HCT116 (cell line): ENCODE measurements around the gene OR9I1. TPM values are rescaled to one million over a fixed set of nuclear protein-coding genes. Genes with fewer than 3 reads are reported as not detected.

Experiments
- ATAC-seq: fragments of 200-7000 bp; cut with Tn5 transposase; 2 replicates; pipeline ENCODE4 v1.9.1; 2020; ENCODE audit warnings: mild to moderate bottlenecking, moderate library complexity
- BruUV-seq: library from RNA; stranded (reverse); fragments of 400-500 nt; replicated peaks from 2 replicates; lab custom pipeline; 2021; lab: Mats Ljungman, UMichigan
- CTCF ChIA-PET: fragments of 300-600 bp; sonication (Branson Sonifier 250); formaldehyde crosslinking; loops from one replicate; lab custom pipeline; 2021; ENCODE audit warnings: antibody characterized with exemption; lab: Charles Lee
- POLR2A ChIA-PET: fragments of 300-600, 350-600 bp; sonication (Branson Sonifier 250); formaldehyde crosslinking; loops from one replicate; lab custom pipeline; 2021; ENCODE audit warnings: antibody characterized with exemption; lab: Charles Lee
- RAD21 ChIA-PET, 2 experiments: fragments of 300-600 bp; sonication (Branson Sonifier 250); formaldehyde crosslinking; loops; one replicate each; lab custom pipeline; 2023; ENCODE audit warnings: low total read pairs in 2 of 2; ENCODE audit not compliant: uncharacterized antibody in 2 of 2, unreplicated experiment in 2 of 2, low non-redundant PET in 1 of 2; lab: Charles Lee
- DNase-seq: peaks from one replicate; pipeline ENCODE4 v3.0.0-alpha.2; 2010; ENCODE audit warnings: low read depth, low spot score
- H2AFZ ChIP-seq: fragments of 200-600 bp; shearing (Covaris generic), sonication (generic); 2 replicates; pipeline ENCODE4 v1.6.1; 2017; ENCODE audit warnings: low read depth, mixed run types, mixed read lengths, antibody characterized with exemption, low read length; ENCODE audit not compliant: poor library complexity, severe bottlenecking
- H3K27ac ChIP-seq: 2 replicates; pipeline ENCODE4 v1.5.1; 2012; ENCODE audit warnings: low read depth, low read length
- H3K27me3 ChIP-seq: fragments of 200-600 bp; sonication (generic); 2 replicates; pipeline ENCODE4 v1.6.1; 2016; ENCODE audit warnings: mixed run types, low read length, mixed read lengths; ENCODE audit not compliant: insufficient read depth
- H3K36me3 ChIP-seq, 2 experiments: fragments of 200-500 bp in 1 of 2; fragments of 200-600 bp in 1 of 2; sonication (Bioruptor generic) in 1 of 2; sonication (generic) in 1 of 2; 2 replicates each; pipeline versions ENCODE4 v1.5.1 to v1.6.1; 2014 to 2016; ENCODE audit warnings: low read length in 2 of 2, inconsistent platforms in 1 of 2, mixed read lengths in 1 of 2, mixed run types in 1 of 2; ENCODE audit not compliant: insufficient read depth in 2 of 2, control insufficient read depth in 1 of 2
- H3K4me1 ChIP-seq, 2 experiments: fragments of 200-600 bp in 1 of 2; sonication (generic) in 1 of 2; 2 replicates each; pipeline versions ENCODE4 v1.5.1 to v1.6.1; 2012 to 2017; ENCODE audit warnings: low read length in 2 of 2, inconsistent platforms in 1 of 2, mild to moderate bottlenecking in 1 of 2, mixed read lengths in 1 of 2, mixed run types in 1 of 2, moderate library complexity in 1 of 2; ENCODE audit not compliant: insufficient read depth in 2 of 2, control insufficient read depth in 1 of 2
- H3K4me2 ChIP-seq: fragments of 200-600 bp; sonication (generic); 2 replicates; pipeline ENCODE4 v1.6.1; 2017; ENCODE audit warnings: mixed run types, low read length, mixed read lengths
- H3K4me3 ChIP-seq, 2 experiments: fragments of 200-600 bp in 1 of 2; sonication (generic) in 1 of 2; replicated peaks in 1 of 2; 2 replicates each; pipeline ENCODE4 v1.5.1; 2011 to 2016; ENCODE audit warnings: low read length in 2 of 2, control low read depth in 1 of 2, low read depth in 1 of 2, mild to moderate bottlenecking in 1 of 2, mixed read lengths in 1 of 2, mixed run types in 1 of 2
- H3K79me2 ChIP-seq: fragments of 200-600 bp; sonication (generic); 2 replicates; pipeline ENCODE4 v1.6.1; 2017; ENCODE audit warnings: mild to moderate bottlenecking, mixed run types, low read length, moderate library complexity, mixed read lengths; ENCODE audit not compliant: insufficient read depth
- H3K9ac ChIP-seq: fragments of 200-600 bp; sonication (generic); 2 replicates; pipeline ENCODE4 v1.6.1; 2016; ENCODE audit warnings: low read length, mixed read lengths
- H3K9me2 ChIP-seq: fragments of 200-600 bp; sonication (generic), shearing (Covaris generic); 2 replicates; pipeline ENCODE4 v1.6.1; 2017; ENCODE audit warnings: mixed run types, mild to moderate bottlenecking, moderate library complexity; ENCODE audit not compliant: insufficient read depth
- H3K9me3 ChIP-seq, 2 experiments: fragments of 200-500 bp in 1 of 2; fragments of 200-600 bp in 1 of 2; sonication (Bioruptor generic) in 1 of 2; sonication (generic) in 1 of 2; 2 replicates each; pipeline ENCODE4 v1.6.1; 2014 to 2017; ENCODE audit warnings: low read length in 2 of 2, mixed read lengths in 2 of 2, inconsistent platforms in 1 of 2, low read depth in 1 of 2, mild to moderate bottlenecking in 1 of 2, mixed run types in 1 of 2, moderate library complexity in 1 of 2; ENCODE audit not compliant: control insufficient read depth in 1 of 2, insufficient read depth in 1 of 2
- H4K20me1 ChIP-seq: fragments of 200-600 bp; sonication (generic), shearing (Covaris generic); 2 replicates; pipeline ENCODE4 v1.6.1; 2017; ENCODE audit warnings: mixed run types, mild to moderate bottlenecking, moderate library complexity; ENCODE audit not compliant: insufficient read depth
- ELF1 ChIP-seq: IDR thresholded peaks from 2 replicates; pipeline ENCODE4 v1.6.1; 2012; ENCODE audit warnings: low read depth, borderline replicate concordance
- FOSL1 ChIP-seq: IDR thresholded peaks from 2 replicates; pipeline ENCODE4 v1.6.1; 2012; ENCODE audit warnings: low read depth
- SRF ChIP-seq: IDR thresholded peaks from 2 replicates; pipeline ENCODE4 v1.6.1; 2012; ENCODE audit warnings: low read depth
- TCF7L2 ChIP-seq: IDR thresholded peaks from 2 replicates; pipeline ENCODE4 v1.7.0; 2011; ENCODE audit warnings: borderline replicate concordance, inconsistent platforms; ENCODE audit not compliant: insufficient read depth, insufficient read length; ENCODE audit errors: extremely low read depth
- ZBTB33 ChIP-seq: IDR thresholded peaks from 2 replicates; pipeline ENCODE4 v1.6.1; 2011; ENCODE audit warnings: mild to moderate bottlenecking, low read length, moderate library complexity; ENCODE audit not compliant: insufficient replicate concordance; ENCODE audit errors: extremely low read depth
- ZNF274 ChIP-seq: fragments of 200-500 bp; sonication (Bioruptor generic); IDR thresholded peaks from 2 replicates; pipeline ENCODE4 v1.6.1; 2014; ENCODE audit warnings: mild to moderate bottlenecking, low read depth, low read length, inconsistent platforms
- intact Hi-C: fragments of 100-400 bp; cut with micrococcal nuclease; formaldehyde crosslinking; loops from 2 replicates; pipeline ENCODE4 v1.10.0; 2022
- total RNA-seq: library from RNA; stranded (reverse); gene quantifications from one replicate; pipeline ENCODE4 v1.2.1, GENCODE V29; 2021; ENCODE audit not compliant: unreplicated experiment
- TF ChIP-seq, protein P1 (sequence below): IDR thresholded peaks from 2 replicates; pipeline ENCODE4 v1.6.1; 2012; ENCODE audit warnings: low read depth

OR9I1 gene
- total RNA-seq, 1 experiment from 2014 or later, result not detected

GRCh38 chr11:58121096-58121495, 4.2 kb downstream of the OR9I1 start (continued):
- TF ChIP-seq ZBTB33, result no peak
- TF ChIP-seq TCF7L2, result no peak
- TF ChIP-seq, protein P1, sequence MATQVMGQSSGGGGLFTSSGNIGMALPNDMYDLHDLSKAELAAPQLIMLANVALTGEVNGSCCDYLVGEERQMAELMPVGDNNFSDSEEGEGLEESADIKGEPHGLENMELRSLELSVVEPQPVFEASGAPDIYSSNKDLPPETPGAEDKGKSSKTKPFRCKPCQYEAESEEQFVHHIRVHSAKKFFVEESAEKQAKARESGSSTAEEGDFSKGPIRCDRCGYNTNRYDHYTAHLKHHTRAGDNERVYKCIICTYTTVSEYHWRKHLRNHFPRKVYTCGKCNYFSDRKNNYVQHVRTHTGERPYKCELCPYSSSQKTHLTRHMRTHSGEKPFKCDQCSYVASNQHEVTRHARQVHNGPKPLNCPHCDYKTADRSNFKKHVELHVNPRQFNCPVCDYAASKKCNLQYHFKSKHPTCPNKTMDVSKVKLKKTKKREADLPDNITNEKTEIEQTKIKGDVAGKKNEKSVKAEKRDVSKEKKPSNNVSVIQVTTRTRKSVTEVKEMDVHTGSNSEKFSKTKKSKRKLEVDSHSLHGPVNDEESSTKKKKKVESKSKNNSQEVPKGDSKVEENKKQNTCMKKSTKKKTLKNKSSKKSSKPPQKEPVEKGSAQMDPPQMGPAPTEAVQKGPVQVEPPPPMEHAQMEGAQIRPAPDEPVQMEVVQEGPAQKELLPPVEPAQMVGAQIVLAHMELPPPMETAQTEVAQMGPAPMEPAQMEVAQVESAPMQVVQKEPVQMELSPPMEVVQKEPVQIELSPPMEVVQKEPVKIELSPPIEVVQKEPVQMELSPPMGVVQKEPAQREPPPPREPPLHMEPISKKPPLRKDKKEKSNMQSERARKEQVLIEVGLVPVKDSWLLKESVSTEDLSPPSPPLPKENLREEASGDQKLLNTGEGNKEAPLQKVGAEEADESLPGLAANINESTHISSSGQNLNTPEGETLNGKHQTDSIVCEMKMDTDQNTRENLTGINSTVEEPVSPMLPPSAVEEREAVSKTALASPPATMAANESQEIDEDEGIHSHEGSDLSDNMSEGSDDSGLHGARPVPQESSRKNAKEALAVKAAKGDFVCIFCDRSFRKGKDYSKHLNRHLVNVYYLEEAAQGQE, result no peak
- TF ChIP-seq FOSL1, result no peak
- TF ChIP-seq ZNF274, result no peak
- TF ChIP-seq ELF1, result no peak
- TF ChIP-seq SRF, result no peak

- H4K20me1 ChIP-seq, result no peaks in the 10 kb centered on the region
- no peak for TF ChIP-seq ZBTB33
- TF ChIP-seq, all 23 proteins: peak for 0
- no peaks in the 10 kb centered on the region for H3K9me3 ChIP-seq
- no peaks in the 10 kb centered on the region for H3K4me1 ChIP-seq
- H3K4me2 ChIP-seq, result no peak overlapping the region
- no peak overlapping the region for H3K4me3 ChIP-seq
- CTCF ChIA-PET, result no interaction called here
- no peak overlapping the region for H2AFZ ChIP-seq
- RAD21 ChIA-PET, result no interaction called here
- no peak overlapping the region for H3K9ac ChIP-seq
- BruUV-seq, result no TSS peak
- H3K79me2 ChIP-seq, result no peaks in the 10 kb centered on the region
- H3K36me3 ChIP-seq, result no peaks in the 10 kb centered on the region
- no peak overlapping the region for H3K27ac ChIP-seq
- H3K9me2 ChIP-seq, result no peaks in the 10 kb centered on the region
- H3K27me3 ChIP-seq, result no peaks in the 10 kb centered on the region
- ATAC-seq, result no peak
- no peak for DNase-seq
- intact Hi-C loops, result no loop called here
- POLR2A ChIA-PET, result no interaction called here
Measured at GRCh38 chr11:58097437-58097836, 27.9 kb downstream of the OR9I1 start.
